22Rv1 (cell line): ENCODE data around the gene ATAD1.
A peak's percentile ranks its signal among the peaks of the same experiment; 100 is the strongest.
"Not testable (repeated sequence)": the region's sequence is repeated elsewhere in the genome, so short reads cannot be mapped to it uniquely, and the experiment has no call there.

ENCODE experiments used
- H3K27ac ChIP-seq: fragments of 450-650 bp; 2 replicates; pipeline ENCODE4 v1.5.1; 2017
- CTCF ChIP-seq: fragments of 450-650 bp; IDR thresholded peaks from 2 replicates; pipeline ENCODE4 v1.5.1; 2017; ENCODE audit warnings: mild to moderate bottlenecking
- ZFX ChIP-seq: fragments of 450-650 bp; IDR thresholded peaks from 2 replicates; pipeline ENCODE4 v1.6.1; 2017; ENCODE audit warnings: antibody characterized with exemption, borderline replicate concordance

Gene ATAD1

GRCh38 chr10:87863053-87863943 is 45.3 kb upstream of the ATAD1 start, which contains the start of the genes KLLN and PTEN:
TSS of gene KLLN (minus strand) at chr10:87863533. CDS start at chr10:87862487, 1,046 bp downstream.
TSS of gene PTEN (plus strand) at chr10:87863625. CDS start at chr10:87864470, 845 bp downstream.
- H3K27ac ChIP-seq, result peak within 1 kb of the TSS; percentile 98
- TF ChIP-seq ZFX (no peak), CTCF (no peak)

- H3K27ac ChIP-seq, result peak overlapping the region; percentile 98
- TF ChIP-seq ZFX, result no peak
- no peak for TF ChIP-seq CTCF
Observed at GRCh38 chr10:87862679-87863052, 44.6 kb upstream of the ATAD1 start.

GRCh38 chr10:87861953-87862678 is 44.1 kb upstream of the ATAD1 start:
- TF ChIP-seq ZFX, result no peak
- TF ChIP-seq CTCF, result no peak
- H3K27ac ChIP-seq, result peak overlapping the region; percentile 98

- no peak for TF ChIP-seq CTCF
- TF ChIP-seq ZFX, result no peak
- H3K27ac ChIP-seq, result peak overlapping the region; percentile 98
Observed at GRCh38 chr10:87861566-87861952, 43.5 kb upstream of the ATAD1 start.

- H3K27ac ChIP-seq, result peak overlapping the region; percentile 98
- TF ChIP-seq CTCF (no peak), ZFX (no peak)
Observed at GRCh38 chr10:87860816-87861403, 42.9 kb upstream of the ATAD1 start.

GRCh38 chr10:87860156-87860795 is 42.2 kb upstream of the ATAD1 start:
- TF ChIP-seq ZFX (no peak), CTCF (peak; percentile 77)
- peak overlapping the region; percentile 98; the same call in 1 of the 2 replicates for H3K27ac ChIP-seq

GRCh38 chr10:87855665-87856064 is 37.6 kb upstream of the ATAD1 start:
- not testable (repeated sequence) for H3K27ac ChIP-seq

- not testable (repeated sequence) for H3K27ac ChIP-seq
Observed at GRCh38 chr10:87855247-87855646, 37.2 kb upstream of the ATAD1 start.
